Adrenal gland (tissue), 5 donors: ENCODE measurements around the gene NPY2R.

Experiments used
- CTCF ChIP-seq, 6 experiments: fragments of 450-650 bp in 4 of 6; fragments of 200-600 bp in 2 of 6; sonication (generic) in 1 of 6; IDR thresholded peaks; 1 replicate in 5 of 6; 2 replicates in 1 of 6; pipeline versions ENCODE4 v1.5.1 to v1.8.0; 2016 to 2021; ENCODE audit warnings: antibody characterized with exemption in 6 of 6, mild to moderate bottlenecking in 2 of 6, moderate library complexity in 1 of 6
- POLR2A ChIP-seq, 2 donors: fragments of 450-650 bp; IDR thresholded peaks; one replicate each; pipeline ENCODE4 v1.6.1; 2017; ENCODE audit warnings: antibody characterized with exemption in 2 of 2, mild to moderate bottlenecking in 2 of 2, moderate library complexity in 1 of 2
- donor health status: DM: no; HTN: no; CAD: no.

GRCh38 chr4:155161357-155161756, 47.1 kb upstream of the NPY2R start:
- TF ChIP-seq CTCF (IDR thresholded peaks at IDR 0.05): no peak
- no peak for TF ChIP-seq POLR2A (IDR thresholded peaks at IDR 0.05)
